Activated CD4-positive, alpha-beta T cell treated with anti-CD3 and anti-CD28 coated beads, Interleukin-2, amount 50 U/mL, for 16 hours (primary cell): Measurements from ENCODE around the gene KIF13A.
"Not testable (repeated sequence)": the region's sequence is repeated elsewhere in the genome, so short reads cannot be mapped to it uniquely, and the experiment has no call there.

Source experiments
- DNase-seq: peaks from one replicate; pipeline ENCODE4 v3.0.0-alpha.2; 2020

Gene KIF13A

DNA sequence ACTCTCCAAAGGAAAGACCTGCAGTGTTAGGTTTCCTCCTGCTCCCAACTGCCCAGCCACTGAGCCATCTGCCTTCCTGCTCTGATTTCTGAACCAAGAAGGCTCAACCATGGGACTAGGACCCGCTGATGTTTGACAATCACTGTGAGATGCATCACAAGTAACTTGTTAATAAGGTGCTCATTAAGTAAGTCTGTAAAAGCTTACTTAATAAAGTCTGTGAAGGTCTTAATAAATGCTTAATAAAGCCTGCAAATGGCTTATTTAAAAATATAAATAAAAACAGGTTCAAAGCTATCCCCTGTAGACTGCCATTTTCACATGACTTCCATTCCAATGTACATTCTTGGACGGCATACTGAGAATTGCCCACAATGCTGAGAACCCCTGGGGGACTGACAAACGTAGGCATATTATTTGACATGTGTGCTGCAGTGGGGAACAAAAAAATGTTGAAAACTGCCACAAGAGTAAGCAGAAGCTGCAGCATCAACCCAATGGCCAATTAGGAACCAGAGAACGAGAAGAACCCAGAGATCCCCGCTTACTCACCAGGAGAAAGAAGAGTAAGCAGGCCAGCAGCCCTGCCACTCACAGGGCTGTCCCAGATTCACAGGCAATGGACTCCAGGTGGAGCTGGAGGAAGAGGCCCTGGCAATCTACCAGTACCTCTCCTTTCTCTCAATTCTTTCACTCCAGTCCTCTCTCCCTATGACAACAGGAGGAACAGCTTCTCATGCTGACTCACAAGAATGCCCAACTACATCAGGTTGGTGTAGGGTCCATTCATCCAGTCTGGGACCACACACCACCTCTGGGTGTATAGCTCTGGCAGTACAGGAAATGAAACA lies 19.5 kb downstream of the KIF13A start:
- no peak for DNase-seq

DNA sequence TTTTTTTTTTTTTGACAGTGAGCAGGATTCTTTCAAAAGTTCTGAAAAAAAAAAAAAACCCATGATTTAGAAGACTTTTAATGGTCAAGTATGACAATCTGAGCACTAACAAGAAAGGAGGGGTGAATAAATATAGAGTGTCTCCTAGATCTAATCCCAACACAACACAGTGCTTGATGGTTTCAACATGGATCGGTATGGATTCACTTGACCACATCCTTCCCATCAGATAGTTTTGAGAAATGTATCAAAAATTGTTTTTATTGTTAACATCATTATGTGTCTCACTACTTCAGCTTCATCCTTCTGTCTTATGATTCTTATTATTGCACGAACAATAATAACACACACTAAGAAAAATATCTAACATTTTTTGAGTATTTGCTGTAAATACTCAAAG lies 21.0 kb downstream of the KIF13A start:
- DNase-seq = no peak

GRCh38 chr6:17965397-17965796 lies 22.0 kb downstream of the KIF13A start:
- no peak for DNase-seq

DNA sequence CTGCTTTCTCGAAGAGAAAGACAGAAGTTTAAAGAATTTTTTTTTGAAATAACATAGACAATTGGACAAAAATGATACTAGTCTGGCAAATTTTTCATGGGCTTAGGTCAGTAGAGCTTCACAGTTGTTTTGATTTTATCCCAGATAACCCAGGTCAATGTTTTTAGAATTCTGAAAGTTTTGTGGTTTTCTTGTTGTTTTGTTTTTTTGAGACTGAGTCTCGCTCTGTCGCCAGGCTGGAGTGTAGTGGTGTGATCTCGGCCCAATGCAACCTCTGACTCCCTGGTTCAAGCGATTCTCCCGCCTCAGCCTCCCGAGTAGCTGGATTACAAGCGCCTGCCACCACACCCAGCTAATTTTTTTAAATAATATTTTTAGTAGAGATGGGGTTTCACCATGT lies 22.8 kb downstream of the KIF13A start:
- DNase-seq = no peak

DNA sequence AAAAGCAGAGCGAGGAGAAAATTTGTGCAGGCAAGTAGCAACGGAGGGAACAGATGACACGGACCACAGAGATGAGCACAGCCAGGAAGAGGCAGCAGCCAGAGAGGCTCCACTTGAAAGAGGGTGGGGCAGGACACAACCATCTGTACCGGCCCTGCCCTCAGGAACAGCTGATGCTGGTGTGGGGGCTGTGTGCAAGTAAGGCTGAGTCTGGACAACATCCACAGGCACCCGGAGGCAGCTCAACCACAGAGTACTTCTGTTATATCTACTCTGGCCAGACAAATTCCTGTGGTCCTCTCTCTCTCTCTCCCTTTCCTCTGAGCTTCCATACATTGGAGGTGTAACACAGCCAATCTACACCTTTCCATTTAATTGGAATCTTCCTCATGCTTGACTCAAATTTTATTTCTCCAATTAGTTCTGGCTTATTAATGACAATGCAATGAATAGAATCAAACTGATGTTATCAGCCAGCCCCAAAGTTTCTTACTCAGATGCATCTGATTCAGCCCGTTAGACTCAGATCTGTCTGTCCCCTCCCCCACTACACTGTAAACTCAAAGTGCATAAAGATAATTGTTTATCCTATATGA lies 24.9 kb downstream of the KIF13A start:
- no peak for DNase-seq

GRCh38 chr6:17959302-17959701 lies 28.1 kb downstream of the KIF13A start:
- no peak for DNase-seq

GRCh38 chr6:17957904-17958620 lies 29.4 kb downstream of the KIF13A start:
- DNase-seq = no peak

DNA sequence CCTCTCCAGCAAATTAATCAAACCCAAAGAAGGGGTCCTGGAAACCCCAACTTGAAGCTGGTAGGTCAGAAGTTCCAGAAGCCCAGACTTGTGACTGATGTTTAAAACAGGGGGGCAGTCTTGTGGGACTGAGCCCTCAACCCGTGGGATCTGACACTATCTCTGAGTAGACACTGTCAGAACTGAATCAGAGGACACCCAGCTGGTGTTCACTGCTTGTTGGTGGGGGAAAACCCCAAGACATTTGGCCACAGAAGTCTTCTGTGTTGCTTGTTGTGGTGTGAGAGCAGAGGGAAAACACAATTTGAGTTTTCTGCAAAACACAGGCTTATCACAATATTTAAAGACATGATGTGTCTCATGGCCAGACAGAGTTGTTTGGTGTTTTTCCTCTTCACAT lies 29.9 kb downstream of the KIF13A start:
- no peak for DNase-seq

GRCh38 chr6:17957086-17957485 lies 30.3 kb downstream of the KIF13A start:
- no peak for DNase-seq

DNA sequence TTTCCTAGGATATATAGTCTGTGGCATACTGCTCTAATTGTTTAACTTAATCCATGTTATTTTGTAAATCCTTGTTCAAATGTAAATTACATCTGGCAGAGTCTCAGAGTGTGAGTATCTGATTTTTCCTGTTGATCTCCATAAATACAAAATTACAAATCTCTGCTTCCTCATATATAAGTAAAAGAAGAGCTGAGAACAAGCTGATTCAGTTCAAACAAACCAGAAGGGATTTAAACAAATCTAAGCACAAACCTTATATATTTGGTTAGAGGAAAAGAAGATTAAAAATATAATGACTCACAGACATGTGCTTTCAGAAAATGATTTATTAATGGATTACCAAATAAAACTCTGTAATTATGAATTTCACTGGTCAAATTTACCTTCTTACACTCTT lies 37.3 kb downstream of the KIF13A start:
- DNase-seq = no peak

GRCh38 chr6:17949168-17949567 lies 38.3 kb downstream of the KIF13A start:
- DNase-seq = no peak

GRCh38 chr6:17948725-17949124 lies 38.7 kb downstream of the KIF13A start:
- no peak for DNase-seq

DNA sequence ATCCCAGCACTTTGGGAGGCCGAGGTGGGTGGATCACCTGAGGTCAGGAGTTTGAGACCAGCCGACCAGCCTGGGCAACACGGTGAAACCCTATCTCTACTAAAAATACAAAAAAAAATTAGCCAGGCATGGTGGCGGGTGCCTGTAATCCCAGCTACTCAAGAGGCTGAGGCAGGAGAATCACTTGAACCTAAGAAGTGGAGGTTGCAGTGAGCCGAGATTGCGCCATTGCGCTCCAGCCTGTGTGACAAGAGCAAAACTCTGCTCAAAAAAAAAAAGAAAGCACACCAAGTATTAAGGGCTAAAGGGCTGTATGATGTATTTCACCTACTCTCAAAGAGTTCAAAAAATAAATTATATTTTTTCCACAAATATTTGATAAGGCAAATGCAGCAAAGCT lies 39.9 kb downstream of the KIF13A start:
- not testable (repeated sequence) for DNase-seq

- no peak for DNase-seq
These were observed 41.9 kb downstream of the KIF13A start for GRCh38 chr6:17945575-17945974.

GRCh38 chr6:17945111-17945510 lies 42.3 kb downstream of the KIF13A start:
- no peak for DNase-seq

DNA sequence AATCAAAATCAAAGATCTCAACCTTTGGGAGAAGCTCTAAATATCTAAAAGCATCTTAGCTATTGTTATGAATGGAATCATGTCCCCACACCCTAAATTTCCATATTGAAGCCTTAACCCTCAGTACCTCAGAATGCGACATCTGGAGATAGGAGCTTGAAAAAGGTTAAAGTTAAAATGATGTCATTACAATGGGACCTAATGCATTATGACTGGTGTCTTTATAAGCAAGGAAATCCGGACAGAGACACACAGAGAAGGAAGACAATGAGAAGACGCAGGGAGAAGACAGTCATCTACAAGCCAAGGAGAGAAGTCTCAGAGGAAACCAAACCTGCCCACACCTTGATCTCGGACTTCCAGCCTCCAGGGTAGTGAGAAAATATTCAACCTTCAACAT lies 46.1 kb downstream of the KIF13A start:
- no peak for DNase-seq

DNA sequence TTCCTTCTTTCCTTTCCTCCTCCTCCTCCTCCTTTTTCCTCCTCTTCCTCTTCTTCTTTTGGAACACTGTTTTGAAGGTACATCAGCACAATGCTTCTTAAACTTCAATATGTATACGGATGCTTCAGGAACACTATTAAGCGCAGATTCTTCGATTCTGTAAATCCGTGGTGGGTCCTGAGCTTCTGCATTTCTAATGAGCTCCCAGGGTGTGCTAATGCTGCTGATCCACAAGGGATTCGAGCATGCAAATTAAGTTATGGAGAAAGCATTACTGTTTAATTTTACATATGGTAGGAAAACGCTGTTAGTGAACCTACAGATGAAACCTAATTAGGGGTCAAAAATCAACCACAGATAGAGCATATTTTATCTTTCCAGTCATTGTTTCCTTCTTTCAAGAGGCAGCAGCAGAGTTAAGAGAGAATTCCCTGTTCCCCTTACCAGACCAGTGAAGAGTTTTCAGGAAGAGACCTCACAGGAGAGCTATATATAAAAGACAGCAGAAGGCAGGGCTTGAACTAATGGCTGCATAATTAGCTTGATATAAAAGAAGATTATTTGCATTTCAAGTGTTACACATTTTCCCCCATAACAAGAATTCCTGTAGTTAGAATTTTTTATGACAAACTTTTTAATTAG lies 47.2 kb downstream of the KIF13A start:
- DNase-seq = no peak

DNA sequence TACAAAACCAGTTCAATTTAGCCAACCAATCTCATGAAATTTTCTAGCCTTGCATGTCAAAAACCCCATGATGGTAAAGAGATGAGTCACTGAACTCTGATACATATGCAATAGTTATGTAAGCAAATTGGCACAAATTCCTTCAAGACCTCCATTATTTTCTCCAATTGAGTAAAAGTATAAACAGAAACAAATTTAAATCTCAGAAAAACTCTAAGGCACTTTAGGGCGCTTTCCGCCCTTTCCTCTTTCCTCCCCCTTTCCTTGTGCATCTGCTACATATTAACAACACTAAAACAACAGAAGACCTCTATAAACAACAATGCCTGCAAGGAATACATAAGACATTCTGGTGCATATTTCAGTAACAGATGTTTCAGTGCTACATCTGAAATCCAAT lies 48.5 kb downstream of the KIF13A start:
- DNase-seq = no peak

- DNase-seq = no peak
These were observed 52.0 kb downstream of the KIF13A start for GRCh38 chr6:17935188-17936149.

- DNase-seq = no peak
These were observed 53.7 kb downstream of the KIF13A start for GRCh38 chr6:17933716-17934115.

- no peak for DNase-seq
These were observed 55.0 kb downstream of the KIF13A start for GRCh38 chr6:17932330-17932852.

GRCh38 chr6:17931227-17931626 lies 56.2 kb downstream of the KIF13A start:
- no peak for DNase-seq
